Endothelial cell (in vitro differentiated cells): Measurements from ENCODE around the gene KIF1C. TPM values are rescaled to one million over a fixed set of nuclear protein-coding genes. Genes with fewer than 3 reads are reported as not detected.

Experiments used
- DNase-seq: peaks from one replicate; pipeline ENCODE4 v3.0.0; 2021; ENCODE audit warnings: low spot score
- H3K27ac Mint-ChIP-seq: one replicate; pipeline ENCODE4 v1.8.0; 2021; ENCODE audit warnings: mixed read lengths, inconsistent platforms; ENCODE audit not compliant: unreplicated experiment
- H3K27me3 Mint-ChIP-seq: one replicate; pipeline ENCODE4 v1.8.0; 2021; ENCODE audit warnings: mild to moderate bottlenecking, moderate library complexity, mixed read lengths, inconsistent platforms; ENCODE audit not compliant: unreplicated experiment
- H3K36me3 Mint-ChIP-seq: one replicate; pipeline ENCODE4 v1.8.0; 2021; ENCODE audit warnings: mild to moderate bottlenecking, low read depth, mixed read lengths, inconsistent platforms; ENCODE audit not compliant: unreplicated experiment
- H3K4me1 Mint-ChIP-seq: one replicate; pipeline ENCODE4 v1.8.0; 2021; ENCODE audit warnings: mild to moderate bottlenecking, mixed read lengths, inconsistent platforms; ENCODE audit not compliant: unreplicated experiment
- H3K4me3 Mint-ChIP-seq: one replicate; pipeline ENCODE4 v1.8.0; 2021; ENCODE audit warnings: mild to moderate bottlenecking, mixed read lengths, inconsistent platforms; ENCODE audit not compliant: unreplicated experiment
- H3K9me3 Mint-ChIP-seq: one replicate; pipeline ENCODE4 v1.8.0; 2021; ENCODE audit warnings: mixed read lengths, inconsistent platforms; ENCODE audit not compliant: unreplicated experiment
- CTCF ChIP-seq: fragments of 200-600 bp; sonication (generic); IDR thresholded peaks from one replicate; pipeline ENCODE4 v1.5.0; 2021; ENCODE audit warnings: antibody characterized with exemption; ENCODE audit not compliant: unreplicated experiment
- total RNA-seq: library from RNA; stranded (reverse); fragmentation: NEBNext Ultra II Directional; extraction: Animal tissue kit (Norgen Biotek cat#: 25700); gene quantifications from one replicate; pipeline ENCODE4 v1.2.1, GENCODE V29; 2021; ENCODE audit not compliant: unreplicated experiment

The KIF1C gene
- total RNA-seq, 1 donor from 2014 or later = 127 TPM

GRCh38 chr17:4956493-4957061, 41.2 kb upstream of the KIF1C start:
- Mint-ChIP-seq H3K4me3 (no peak overlapping the region), H3K27ac (no peak overlapping the region), H3K9me3 (no peaks in the 10 kb centered on the region)

DNA sequence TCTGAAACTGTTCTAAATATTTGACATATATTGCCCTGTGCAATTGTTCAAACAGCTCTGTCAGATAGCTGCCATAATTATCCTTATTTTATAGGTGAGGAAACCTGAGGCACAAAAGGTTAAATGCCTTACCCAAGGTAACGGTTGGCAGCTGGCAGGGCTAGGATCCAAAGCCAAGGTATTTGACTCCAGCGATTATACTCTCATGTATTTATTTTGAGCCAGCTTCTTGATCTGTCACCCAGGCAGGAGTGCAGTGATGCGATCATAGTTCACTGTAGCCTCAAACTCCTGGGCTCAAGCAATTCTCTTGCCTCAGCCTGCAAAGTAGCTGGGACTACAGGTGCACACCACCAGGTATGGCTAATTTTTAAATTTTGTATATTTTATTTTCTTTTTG, 39.6 kb upstream of the KIF1C start:
- Mint-ChIP-seq H3K9me3 (no peaks in the 10 kb centered on the region), H3K4me1 (peaks cover 16% of the 10 kb centered on the region), H3K36me3 (peaks cover 18% of the 10 kb centered on the region), H3K27ac (no peak overlapping the region), H3K27me3 (peaks cover 12% of the 10 kb centered on the region), H3K4me3 (no peak overlapping the region)
- DNase-seq = no peak
- no peak for TF ChIP-seq CTCF

More at GRCh38 chr17:4956493-4957061, 41.2 kb upstream of the KIF1C start:
- peak; percentile 22 for TF ChIP-seq CTCF
- H3K27me3 Mint-ChIP-seq = peaks cover 14% of the 10 kb centered on the region
- DNase-seq = peak; percentile 40
- H3K4me1 Mint-ChIP-seq = peaks cover 19% of the 10 kb centered on the region
- H3K36me3 Mint-ChIP-seq = peaks cover 18% of the 10 kb centered on the region

DNA sequence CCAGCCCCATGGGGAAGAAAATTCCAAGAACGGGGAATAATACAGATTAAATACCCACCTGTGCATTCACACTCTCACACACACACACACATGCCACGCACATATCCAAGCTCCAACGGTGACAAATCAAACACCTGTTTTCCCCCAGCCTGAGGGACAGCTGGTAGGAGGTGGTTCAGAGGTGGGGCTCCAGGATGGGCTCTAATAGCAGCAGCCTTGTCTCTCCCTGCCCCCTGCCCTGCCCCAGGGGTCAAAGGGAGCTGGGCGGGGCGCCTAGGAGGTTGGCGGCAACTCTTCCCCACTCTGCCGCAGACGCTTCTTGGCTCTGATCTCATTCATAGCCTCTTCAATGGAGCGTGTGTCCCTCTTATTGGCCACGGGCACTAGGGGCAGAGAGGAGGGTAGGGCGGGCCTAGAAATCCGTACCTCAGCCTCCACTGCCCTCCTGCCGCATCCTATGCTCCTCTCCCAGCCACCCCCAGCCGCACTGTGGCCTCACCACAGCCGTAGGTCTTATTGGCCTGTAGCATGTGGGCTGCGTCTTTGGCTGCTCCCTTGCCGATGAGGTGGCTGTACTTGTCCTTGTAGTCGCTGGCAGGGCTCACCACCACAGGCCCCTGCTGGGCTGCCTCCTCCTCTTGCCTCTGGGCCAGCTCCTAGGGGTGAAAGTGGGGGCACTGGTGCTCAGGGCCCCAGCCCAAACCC, 38.3 kb upstream of the KIF1C start:
- TF ChIP-seq CTCF = no peak
- peak overlapping the region; percentile 65 for H3K4me3 Mint-ChIP-seq
- H3K27ac Mint-ChIP-seq = no peak overlapping the region
- peaks cover 15% of the 10 kb centered on the region for H3K36me3 Mint-ChIP-seq
- H3K27me3 Mint-ChIP-seq = peaks cover 7% of the 10 kb centered on the region
- DNase-seq = no peak
- no peaks in the 10 kb centered on the region for H3K9me3 Mint-ChIP-seq
- H3K4me1 Mint-ChIP-seq = peaks cover 6% of the 10 kb centered on the region

DNA sequence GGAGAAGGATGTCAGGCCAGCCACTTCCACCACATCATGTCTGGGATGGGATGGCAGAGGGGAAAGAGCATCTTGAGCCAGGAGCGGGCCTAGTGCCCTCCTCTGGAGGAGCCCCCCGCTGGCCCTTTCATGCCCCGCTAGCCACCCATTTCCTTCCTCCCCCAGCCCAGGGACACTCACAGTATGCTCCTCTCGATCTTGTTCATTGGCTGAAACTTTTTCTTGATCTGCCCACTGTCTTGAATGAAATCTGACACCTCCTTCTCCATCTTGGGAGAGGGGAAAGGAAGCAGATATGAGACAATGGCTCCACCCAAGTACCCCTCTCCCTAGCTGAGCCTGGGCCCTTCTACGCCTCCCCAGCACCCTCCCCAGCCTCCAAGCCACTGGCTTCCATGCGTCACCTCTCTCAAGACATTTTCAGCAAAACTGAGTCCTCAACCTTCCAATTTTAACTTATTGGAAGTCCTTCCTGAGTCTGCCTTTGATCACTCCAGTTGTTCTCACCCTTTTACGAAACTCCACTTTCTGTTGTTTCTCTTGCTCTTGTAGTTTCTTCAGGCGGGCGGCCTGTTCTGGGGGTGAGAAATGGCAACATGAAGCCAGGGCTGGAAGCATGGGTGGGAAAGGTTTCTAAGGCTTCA, 37.3 kb upstream of the KIF1C start:
- DNase-seq = no peak
- H3K27ac Mint-ChIP-seq = peak overlapping the region; percentile 28
- no peak for TF ChIP-seq CTCF
- peaks cover 4% of the 10 kb centered on the region for H3K27me3 Mint-ChIP-seq
- no peaks in the 10 kb centered on the region for H3K9me3 Mint-ChIP-seq
- peaks cover 20% of the 10 kb centered on the region for H3K36me3 Mint-ChIP-seq
- H3K4me1 Mint-ChIP-seq = peaks cover 6% of the 10 kb centered on the region
- peak overlapping the region; percentile 10 for H3K4me3 Mint-ChIP-seq
